Central memory CD8-positive, alpha-beta T cell (primary cell): ENCODE measurements around the gene SEMA6C.

ENCODE experiments used
- ATAC-seq: fragments of 150-1000 bp; cut with Tn5 transposase; replicated peaks from 2 replicates; pipeline ENCODE4 v1.10.0; 2022; ENCODE audit warnings: mild to moderate bottlenecking, moderate FRiP score, moderate number of reproducible peaks; ENCODE audit not compliant: poor library complexity, severe bottlenecking; ENCODE audit errors: extremely low read depth
- DNase-seq, 2 donors: peaks; one replicate each; pipeline ENCODE4 v3.0.0; 2021; ENCODE audit warnings: low spot score in 2 of 2
- H3K27ac Mint-ChIP-seq: one replicate; pipeline ENCODE4 v1.8.0; 2022; ENCODE audit warnings: low read depth, mild to moderate bottlenecking, moderate library complexity, mixed read lengths
- H3K27me3 Mint-ChIP-seq: one replicate; pipeline ENCODE4 v1.8.0; 2022; ENCODE audit warnings: mixed read lengths
- H3K36me3 Mint-ChIP-seq: one replicate; pipeline ENCODE4 v1.8.0; 2022; ENCODE audit warnings: mild to moderate bottlenecking, moderate library complexity, mixed read lengths; ENCODE audit not compliant: insufficient read depth
- H3K4me1 Mint-ChIP-seq: one replicate; pipeline ENCODE4 v1.8.0; 2022; ENCODE audit warnings: mixed read lengths
- H3K4me3 Mint-ChIP-seq: one replicate; pipeline ENCODE4 v1.8.0; 2022; ENCODE audit warnings: mild to moderate bottlenecking, moderate library complexity, mixed read lengths
- H3K9me3 Mint-ChIP-seq: one replicate; pipeline ENCODE4 v1.8.0; 2022; ENCODE audit warnings: mixed read lengths

Gene SEMA6C

DNA sequence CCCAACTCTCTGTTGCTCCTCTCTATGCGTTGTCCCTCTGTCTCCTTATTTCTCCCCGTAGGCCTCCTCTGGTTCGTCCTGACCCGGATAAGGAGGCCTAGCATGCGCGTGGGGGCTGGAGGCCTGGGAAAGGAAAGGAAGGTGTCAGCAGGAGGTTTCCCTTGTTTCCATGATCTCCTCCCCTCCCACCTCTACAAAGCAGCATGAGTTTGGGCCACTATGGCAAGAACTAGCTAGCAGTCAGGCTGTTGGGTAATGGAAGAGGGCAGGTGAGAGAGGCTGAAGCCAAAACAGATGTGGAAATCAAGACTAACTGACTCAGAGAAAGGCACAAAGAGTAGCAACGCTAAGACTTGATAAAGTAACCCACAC, 687 bp upstream of the SEMA6C start:
- H3K4me1 Mint-ChIP-seq = peaks cover 13% of the 10 kb centered on the region
- ATAC-seq (no peak), DNase-seq (no peak)
- peak overlapping the region; percentile 93 for H3K4me3 Mint-ChIP-seq
- H3K27me3 Mint-ChIP-seq = no peaks in the 10 kb centered on the region
- H3K27ac Mint-ChIP-seq = peak overlapping the region; percentile 92
- no peaks in the 10 kb centered on the region for H3K9me3 Mint-ChIP-seq
- no peaks in the 10 kb centered on the region for H3K36me3 Mint-ChIP-seq

DNA sequence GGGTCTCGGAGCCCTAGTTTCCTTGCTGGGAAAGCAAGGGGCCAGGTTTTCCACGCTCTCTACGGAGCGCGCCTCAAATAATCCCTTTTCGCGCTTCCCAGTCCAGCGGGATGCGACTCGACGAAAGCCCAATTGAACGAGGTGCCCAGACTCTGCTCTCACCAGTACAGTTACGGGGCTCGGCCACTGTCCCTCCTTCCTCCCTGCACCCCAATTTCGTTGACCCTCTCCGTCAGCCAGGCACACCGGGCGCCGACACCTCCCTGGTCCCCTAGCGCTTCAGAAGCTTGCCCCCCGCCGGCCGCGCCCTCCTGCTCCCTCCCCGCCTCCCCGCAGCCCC, 389 bp downstream of the SEMA6C start:
- ATAC-seq (peak; percentile 2), DNase-seq (no peak)
- H3K4me1 Mint-ChIP-seq = peaks cover 13% of the 10 kb centered on the region
- H3K36me3 Mint-ChIP-seq = no peaks in the 10 kb centered on the region
- peak overlapping the region; percentile 92 for H3K27ac Mint-ChIP-seq
- H3K27me3 Mint-ChIP-seq = no peaks in the 10 kb centered on the region
- no peaks in the 10 kb centered on the region for H3K9me3 Mint-ChIP-seq
- H3K4me3 Mint-ChIP-seq = peak overlapping the region; percentile 93

DNA sequence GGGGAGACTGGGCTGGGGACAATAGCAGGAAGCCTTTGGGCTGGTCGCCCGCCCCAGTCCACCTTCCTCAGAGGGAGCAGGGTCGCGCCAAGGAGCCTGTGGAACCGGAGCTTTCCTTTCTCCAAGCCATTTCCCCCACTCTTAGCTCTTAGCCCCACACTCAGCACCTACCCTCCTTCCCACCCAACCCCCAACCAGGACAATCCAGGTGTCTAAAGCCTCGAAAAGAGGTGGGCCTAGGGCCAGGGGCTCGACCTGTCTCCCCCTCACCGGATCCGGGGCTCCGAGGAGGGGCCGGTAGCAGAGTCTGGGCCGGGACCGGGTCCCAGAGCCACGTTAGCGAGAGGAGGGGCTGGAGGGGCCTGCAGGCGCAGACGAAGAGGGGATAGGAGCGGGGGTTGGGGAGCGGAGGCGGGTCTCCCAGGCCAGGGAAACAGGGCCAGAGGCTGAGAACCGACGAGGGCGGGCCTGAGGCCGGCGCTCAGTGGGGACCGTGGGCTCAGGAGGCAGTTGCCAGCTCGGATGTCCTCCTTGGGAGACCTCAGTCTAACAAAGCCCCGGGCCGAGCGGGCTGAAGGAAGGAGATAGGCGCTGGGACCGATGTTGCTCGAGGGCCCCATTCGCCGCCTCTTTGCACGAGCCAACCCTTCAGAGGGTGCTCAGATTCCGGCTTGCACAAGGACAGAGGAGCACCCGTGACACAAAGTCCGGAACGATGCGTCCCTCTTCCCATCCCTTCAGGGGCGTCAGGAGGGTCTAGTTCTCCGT, 943 bp downstream of the SEMA6C start:
- peak; percentile 19 for ATAC-seq
- no peaks in the 10 kb centered on the region for H3K27me3 Mint-ChIP-seq
- peak overlapping the region; percentile 93 for H3K4me3 Mint-ChIP-seq
- no peak overlapping the region for H3K27ac Mint-ChIP-seq
- no peaks in the 10 kb centered on the region for H3K9me3 Mint-ChIP-seq
- peaks cover 13% of the 10 kb centered on the region for H3K4me1 Mint-ChIP-seq
- H3K36me3 Mint-ChIP-seq = no peaks in the 10 kb centered on the region
- DNase-seq = no peak

DNA sequence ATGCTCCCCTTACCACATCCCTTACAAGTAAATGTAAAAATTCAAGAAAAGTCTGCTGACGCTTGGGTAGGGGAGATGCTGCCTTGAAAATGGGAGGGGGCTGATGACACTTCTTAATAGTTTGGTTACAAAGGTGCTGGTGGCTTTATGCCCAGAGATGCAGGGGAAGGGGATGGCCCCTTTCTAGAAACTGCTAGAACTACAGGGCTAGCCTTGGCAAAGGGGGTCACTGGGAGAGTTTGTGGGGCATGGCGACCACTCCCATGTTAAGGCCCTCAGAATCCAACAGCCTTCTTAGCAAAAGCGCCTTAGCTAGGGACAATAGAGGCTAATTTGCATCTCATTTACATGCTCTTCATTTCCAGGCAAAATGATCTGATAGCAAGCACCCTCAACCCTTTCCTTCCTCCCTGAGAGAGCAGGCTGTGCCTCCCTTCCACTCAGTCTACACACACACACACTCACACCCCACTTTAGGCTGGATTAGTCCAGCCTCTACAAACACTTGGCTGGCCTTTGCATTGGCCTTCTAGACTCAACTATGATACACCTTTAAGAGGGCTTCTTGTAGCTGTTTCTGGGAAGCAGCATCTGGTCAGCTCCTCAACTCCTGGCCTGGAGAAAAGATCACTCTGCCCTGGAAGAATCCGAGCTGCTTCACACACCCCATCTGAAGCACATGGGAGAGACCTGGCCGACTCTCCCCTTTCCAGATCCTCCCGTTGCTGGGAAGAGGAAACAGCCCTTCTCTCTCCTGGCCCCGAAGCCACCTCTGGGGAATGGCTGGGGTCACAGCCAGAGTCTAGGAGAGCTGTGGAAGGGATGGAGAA, 1.7 kb downstream of the SEMA6C start:
- no peak for ATAC-seq
- Mint-ChIP-seq H3K9me3 (no peaks in the 10 kb centered on the region), H3K4me3 (peak overlapping the region; percentile 93), H3K27me3 (no peaks in the 10 kb centered on the region), H3K36me3 (no peaks in the 10 kb centered on the region), H3K4me1 (peaks cover 13% of the 10 kb centered on the region), H3K27ac (no peak overlapping the region)
- no peak for DNase-seq

DNA sequence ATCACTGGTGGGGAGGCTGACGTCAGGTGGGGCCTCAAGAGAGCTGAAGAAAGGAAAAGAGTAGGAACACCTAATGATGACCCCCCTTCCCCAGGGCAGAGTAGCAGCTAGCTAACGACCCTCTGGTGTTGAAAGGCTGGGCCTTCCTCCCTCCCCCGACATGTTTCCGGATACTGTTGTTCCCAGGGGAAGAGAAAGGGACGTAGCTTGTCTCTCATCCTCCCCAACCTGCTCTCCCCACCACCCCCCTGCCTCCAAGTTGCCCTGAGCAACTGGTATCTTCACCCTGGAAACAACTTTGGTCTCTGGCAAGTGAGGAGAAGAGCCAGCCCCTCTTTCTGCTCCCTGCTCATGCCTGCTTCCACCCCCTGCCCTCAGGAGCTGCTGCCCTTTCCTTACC, 2.4 kb downstream of the SEMA6C start:
- ATAC-seq = no peak
- Mint-ChIP-seq H3K4me1 (peaks cover 13% of the 10 kb centered on the region), H3K27me3 (no peaks in the 10 kb centered on the region), H3K36me3 (no peaks in the 10 kb centered on the region), H3K27ac (no peak overlapping the region), H3K4me3 (no peak overlapping the region), H3K9me3 (no peaks in the 10 kb centered on the region)
- no peak for DNase-seq

DNA sequence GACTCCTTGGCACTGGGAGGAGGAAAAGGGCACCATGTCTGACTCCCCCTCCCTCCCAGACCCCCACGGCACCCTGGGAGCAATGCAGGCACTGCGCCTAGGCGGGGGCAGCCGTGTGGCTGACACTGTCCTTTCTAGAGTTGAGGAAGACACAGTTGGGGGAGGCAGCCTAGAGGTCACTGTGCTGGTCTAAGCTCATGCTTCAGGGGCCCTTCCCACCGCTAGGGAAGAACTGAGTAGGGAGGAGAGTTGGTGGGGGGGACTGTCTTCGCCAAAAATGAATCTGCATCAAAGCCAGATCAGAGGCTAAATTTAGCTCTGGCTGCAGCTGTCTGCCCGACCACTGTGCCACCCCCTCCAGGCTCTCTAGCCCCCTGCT, 3.4 kb downstream of the SEMA6C start:
- ATAC-seq = no peak
- no peak for DNase-seq
- H3K4me1 Mint-ChIP-seq = peaks cover 13% of the 10 kb centered on the region
- H3K9me3 Mint-ChIP-seq = no peaks in the 10 kb centered on the region
- no peaks in the 10 kb centered on the region for H3K27me3 Mint-ChIP-seq
- H3K36me3 Mint-ChIP-seq = no peaks in the 10 kb centered on the region
- no peak overlapping the region for H3K4me3 Mint-ChIP-seq
- H3K27ac Mint-ChIP-seq = no peak overlapping the region

DNA sequence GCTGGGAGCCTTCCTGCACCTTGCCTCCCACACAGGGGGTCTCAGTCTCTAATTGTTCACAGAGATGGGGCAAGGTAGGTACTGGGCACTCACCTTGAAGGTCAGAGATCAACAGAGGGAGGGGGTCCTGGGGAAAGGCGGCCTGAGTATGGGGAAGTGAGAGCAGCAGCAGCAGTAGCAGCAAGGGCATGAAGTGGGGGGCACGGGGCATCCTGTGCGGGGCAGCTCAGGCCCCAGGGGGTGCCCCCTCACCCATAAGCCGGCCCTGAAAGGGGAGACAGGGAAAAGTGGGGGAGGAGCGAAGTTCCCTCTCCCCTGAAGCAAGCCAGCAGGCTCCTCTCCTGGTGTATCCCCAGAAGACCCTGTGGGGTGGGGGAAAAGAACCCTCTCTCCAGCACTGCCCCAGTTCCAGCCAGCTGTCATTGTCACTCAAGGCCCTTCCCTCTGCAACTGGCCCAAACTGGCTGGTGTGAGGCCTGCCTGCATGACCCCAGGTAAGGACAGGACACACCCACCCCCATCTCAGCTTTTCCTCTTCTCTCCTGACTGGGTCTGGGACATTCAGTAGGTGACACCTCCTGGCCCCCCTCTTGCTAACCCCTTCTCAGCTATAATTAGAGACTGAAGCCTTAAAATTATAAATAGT, 3.9 kb downstream of the SEMA6C start:
- no peak for ATAC-seq
- DNase-seq = no peak
- no peaks in the 10 kb centered on the region for H3K9me3 Mint-ChIP-seq
- no peaks in the 10 kb centered on the region for H3K36me3 Mint-ChIP-seq
- peaks cover 13% of the 10 kb centered on the region for H3K4me1 Mint-ChIP-seq
- no peak overlapping the region for H3K27ac Mint-ChIP-seq
- H3K4me3 Mint-ChIP-seq = no peak overlapping the region
- H3K27me3 Mint-ChIP-seq = no peaks in the 10 kb centered on the region

DNA sequence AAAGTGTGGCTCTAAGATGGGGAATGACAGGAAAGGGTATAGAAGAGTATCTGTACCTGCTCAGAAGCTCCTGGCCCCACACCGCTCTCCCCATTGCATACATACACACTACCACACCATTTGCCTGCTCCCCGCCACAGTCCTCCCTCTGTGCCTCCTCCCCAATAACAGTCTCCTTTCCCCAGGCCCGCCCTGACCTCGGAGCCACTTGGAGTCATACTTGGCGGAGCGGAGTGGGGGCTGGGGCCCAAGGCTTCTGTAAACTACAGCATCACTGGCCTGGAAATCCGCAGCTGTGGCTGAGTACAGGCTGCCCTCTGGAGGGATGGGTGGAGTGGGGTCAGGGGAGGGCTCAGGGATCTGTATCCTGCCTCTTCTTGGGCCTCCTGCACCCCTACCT, 8.6 kb downstream of the SEMA6C start:
- ATAC-seq (no peak), DNase-seq (no peak)
- Mint-ChIP-seq H3K27ac (no peak overlapping the region), H3K36me3 (no peaks in the 10 kb centered on the region), H3K4me1 (no peaks in the 10 kb centered on the region), H3K9me3 (no peaks in the 10 kb centered on the region), H3K4me3 (no peak overlapping the region), H3K27me3 (no peaks in the 10 kb centered on the region)

DNA sequence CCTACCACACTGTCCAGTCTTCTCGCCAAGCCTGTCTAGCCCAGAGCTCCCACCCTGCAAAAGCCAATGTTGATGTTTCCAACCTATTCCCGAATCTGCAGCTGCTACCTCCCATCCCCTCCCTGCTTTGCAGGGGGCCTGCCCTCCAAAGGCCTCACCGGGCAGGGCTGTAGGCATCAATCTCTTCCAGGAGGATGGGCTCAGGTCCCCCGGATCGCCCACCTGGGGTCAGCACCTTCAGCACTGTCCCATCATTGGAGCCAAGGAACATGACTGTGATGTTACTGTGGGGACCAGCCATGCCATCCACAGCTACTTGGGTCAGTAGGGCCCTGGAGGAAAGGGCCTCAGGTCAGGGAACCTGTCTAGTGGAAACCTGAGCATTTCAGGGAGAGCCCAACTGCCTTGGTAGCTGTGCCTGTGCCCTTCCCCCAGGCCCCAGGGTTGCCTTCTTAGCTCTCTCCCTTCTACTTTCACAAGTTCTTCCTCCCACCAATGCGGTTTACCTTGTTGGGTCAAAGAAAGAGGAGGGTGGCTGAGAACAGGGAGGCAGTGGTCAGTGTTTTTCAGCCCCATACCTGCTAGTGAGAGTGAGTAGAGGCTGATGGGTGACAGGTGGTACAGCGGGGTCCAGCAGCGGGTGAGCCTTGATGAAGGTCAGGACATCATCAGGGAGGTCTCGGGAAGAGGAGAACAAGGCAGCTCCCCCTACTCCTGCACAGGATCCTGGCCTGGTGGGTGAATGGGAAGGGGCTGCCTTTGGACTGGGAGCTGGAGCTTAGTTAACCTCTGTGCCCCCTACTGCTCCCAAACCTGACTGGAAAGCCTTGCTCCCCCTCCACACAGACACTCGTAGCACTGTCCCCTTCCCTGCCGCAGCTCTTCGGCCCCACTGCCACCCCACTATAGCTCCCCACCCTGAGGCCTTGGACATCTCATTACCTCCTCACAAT, 10.7 kb downstream of the SEMA6C start:
- no peak overlapping the region for H3K4me3 Mint-ChIP-seq
- H3K4me1 Mint-ChIP-seq = no peaks in the 10 kb centered on the region
- H3K36me3 Mint-ChIP-seq = no peaks in the 10 kb centered on the region
- H3K27me3 Mint-ChIP-seq = no peaks in the 10 kb centered on the region
- no peaks in the 10 kb centered on the region for H3K9me3 Mint-ChIP-seq
- ATAC-seq = no peak
- DNase-seq = no peak
- no peak overlapping the region for H3K27ac Mint-ChIP-seq

DNA sequence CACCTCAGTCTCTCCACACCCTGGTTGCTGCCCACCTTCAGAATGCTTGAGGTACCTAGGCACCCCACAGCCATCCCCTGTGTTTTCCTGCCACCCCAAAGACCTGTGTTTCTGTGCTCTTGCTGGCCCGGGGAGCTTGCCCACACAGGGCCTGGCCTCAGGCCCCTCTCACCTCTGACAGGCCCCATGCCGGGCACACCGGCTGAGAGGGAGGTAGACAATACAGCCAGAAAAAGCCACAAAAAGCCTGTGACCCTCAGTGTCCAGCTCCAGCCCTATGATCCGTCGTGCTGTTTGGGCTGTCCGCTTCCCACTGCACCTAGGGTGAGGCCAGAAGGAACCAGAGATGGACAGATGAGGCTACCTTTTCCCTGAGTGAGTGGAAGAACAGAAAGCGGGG, 11.4 kb downstream of the SEMA6C start:
- no peak overlapping the region for H3K27ac Mint-ChIP-seq
- H3K27me3 Mint-ChIP-seq = no peaks in the 10 kb centered on the region
- H3K4me1 Mint-ChIP-seq = no peaks in the 10 kb centered on the region
- DNase-seq = no peak
- H3K4me3 Mint-ChIP-seq = no peak overlapping the region
- no peaks in the 10 kb centered on the region for H3K36me3 Mint-ChIP-seq
- no peak for ATAC-seq
- no peaks in the 10 kb centered on the region for H3K9me3 Mint-ChIP-seq

DNA sequence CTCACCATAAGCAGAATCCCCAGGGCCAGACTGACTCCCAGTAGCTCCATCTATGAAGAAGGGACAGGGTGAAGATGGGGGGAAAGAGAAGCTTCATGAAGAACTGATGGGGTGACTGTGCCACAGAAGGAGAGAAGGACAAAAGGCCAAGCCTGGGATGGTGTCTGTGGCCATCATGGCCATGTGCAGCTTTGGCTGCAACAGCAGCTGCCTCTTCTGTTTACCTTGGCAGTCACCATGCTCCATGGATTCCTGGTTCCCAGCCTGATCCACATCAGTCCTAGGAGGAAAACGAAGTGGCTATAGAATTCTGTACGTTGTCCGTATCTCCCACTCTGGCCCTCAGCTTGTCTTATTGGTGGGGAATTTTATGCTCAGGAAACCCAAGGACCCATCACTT, 12.0 kb downstream of the SEMA6C start:
- DNase-seq = no peak
- Mint-ChIP-seq H3K36me3 (peaks cover under 1% of the 10 kb centered on the region), H3K9me3 (no peaks in the 10 kb centered on the region), H3K4me3 (no peak overlapping the region), H3K27me3 (no peaks in the 10 kb centered on the region), H3K27ac (no peak overlapping the region), H3K4me1 (no peaks in the 10 kb centered on the region)
- ATAC-seq = no peak
